Measurements from ENCODE around the gene NR1H3. TPM values are rescaled to one million over a fixed set of nuclear protein-coding genes. Genes with fewer than 3 reads are reported as not detected.

The NR1H3 gene
- total and polyA plus RNA-seq, 2 donors (not counting 1 experiment from before 2014, with no cell fraction given), result 21.3 to 56.3 TPM

DNA sequence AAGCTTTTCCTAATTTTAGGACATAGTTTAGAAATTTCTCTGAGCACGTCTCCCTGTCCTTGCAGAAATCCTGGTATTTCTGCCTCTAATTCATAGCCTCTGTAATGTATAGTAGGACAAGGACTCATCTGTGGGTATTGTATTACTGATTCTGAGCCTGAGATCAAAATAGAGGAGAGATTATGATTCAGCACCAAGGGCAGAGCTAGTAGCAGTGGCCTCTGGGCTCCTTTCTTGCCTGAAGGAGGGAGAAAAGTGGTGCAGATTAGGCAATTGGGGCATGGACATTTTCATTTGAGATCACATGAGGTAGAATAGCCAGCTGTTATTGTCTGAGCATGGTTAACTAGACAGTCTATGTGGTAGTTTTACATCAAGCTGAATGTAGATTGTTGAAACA is 14.9 kb downstream of the NR1H3 start:
- no peak overlapping the region for H3K4me2 ChIP-seq (ENCODE audit: extremely low read depth, insufficient read depth, low read length)
- TF ChIP-seq EZH2 (IDR thresholded peaks at IDR 0.05; ENCODE audit: low read length, missing control alignments) (no peak), CTCF (conservative IDR thresholded peaks at IDR 0.05 in 1 of 2, IDR thresholded peaks at IDR 0.05 in 1 of 2; ENCODE audit: low read depth in 1 of 2, low read length in 2 of 2) (no peak)
- peaks cover 25% of the 10 kb centered on the region for H3K79me2 ChIP-seq (ENCODE audit: control insufficient read depth, insufficient read depth, low read length)
- H3K27ac ChIP-seq (ENCODE audit: insufficient read depth, low read length), result no peak overlapping the region
- no peak overlapping the region for H3K4me3 ChIP-seq (replicated peaks in 1 of 4; ENCODE audit: control extremely low read depth in 1 of 4, insufficient read depth in 1 of 4, low read depth in 3 of 4, low read length in 4 of 4)
- H3K9me3 ChIP-seq (ENCODE audit: control insufficient read depth, insufficient read depth, low read depth, low read length), result no peaks in the 10 kb centered on the region
- peaks cover 9% of the 10 kb centered on the region for H3K36me3 ChIP-seq (ENCODE audit: control insufficient read depth, insufficient read depth, low read length)
- H4K20me1 ChIP-seq (ENCODE audit: control insufficient read depth, extremely low read depth, insufficient read depth, low read length), result no peaks in the 10 kb centered on the region
- H3K4me1 ChIP-seq (ENCODE audit: control insufficient read depth, extremely low read depth, insufficient read depth, low read length), result peaks cover 12% of the 10 kb centered on the region
- no peak overlapping the region for H3K9ac ChIP-seq (ENCODE audit: insufficient read depth, low read length)
- H3K27me3 ChIP-seq (ENCODE audit: control insufficient read depth, insufficient read depth, low read length), result no peaks in the 10 kb centered on the region
- DNase-seq (ENCODE audit: low read depth in 2 of 2), result peak in 1 of 2 donors; percentile 34
- H2AFZ ChIP-seq (ENCODE audit: low read length), result no peak overlapping the region

- H2AFZ ChIP-seq (ENCODE audit: low read length), result no peak overlapping the region
- no peaks in the 10 kb centered on the region for H3K4me1 ChIP-seq (ENCODE audit: control insufficient read depth, extremely low read depth, insufficient read depth, low read length)
- H3K9me3 ChIP-seq (ENCODE audit: control insufficient read depth, insufficient read depth, low read depth, low read length), result no peaks in the 10 kb centered on the region
- TF ChIP-seq EZH2 (IDR thresholded peaks at IDR 0.05; ENCODE audit: low read length, missing control alignments) (no peak), CTCF (conservative IDR thresholded peaks at IDR 0.05 in 1 of 2, IDR thresholded peaks at IDR 0.05 in 1 of 2; ENCODE audit: low read depth in 1 of 2, low read length in 2 of 2) (no peak)
- H4K20me1 ChIP-seq (ENCODE audit: control insufficient read depth, extremely low read depth, insufficient read depth, low read length), result no peaks in the 10 kb centered on the region
- DNase-seq (ENCODE audit: low read depth in 2 of 2), result no peak
- H3K27ac ChIP-seq (ENCODE audit: insufficient read depth, low read length), result no peak overlapping the region
- no peak overlapping the region for H3K4me3 ChIP-seq (replicated peaks in 1 of 4; ENCODE audit: control extremely low read depth in 1 of 4, insufficient read depth in 1 of 4, low read depth in 3 of 4, low read length in 4 of 4)
- no peak overlapping the region for H3K4me2 ChIP-seq (ENCODE audit: extremely low read depth, insufficient read depth, low read length)
- no peak overlapping the region for H3K9ac ChIP-seq (ENCODE audit: insufficient read depth, low read length)
- H3K36me3 ChIP-seq (ENCODE audit: control insufficient read depth, insufficient read depth, low read length), result peaks cover 10% of the 10 kb centered on the region
- H3K27me3 ChIP-seq (ENCODE audit: control insufficient read depth, insufficient read depth, low read length), result no peaks in the 10 kb centered on the region
- peaks cover 25% of the 10 kb centered on the region for H3K79me2 ChIP-seq (ENCODE audit: control insufficient read depth, insufficient read depth, low read length)
These were observed 16.9 kb downstream of the NR1H3 start for GRCh38 chr11:47274495-47275235.

DNA sequence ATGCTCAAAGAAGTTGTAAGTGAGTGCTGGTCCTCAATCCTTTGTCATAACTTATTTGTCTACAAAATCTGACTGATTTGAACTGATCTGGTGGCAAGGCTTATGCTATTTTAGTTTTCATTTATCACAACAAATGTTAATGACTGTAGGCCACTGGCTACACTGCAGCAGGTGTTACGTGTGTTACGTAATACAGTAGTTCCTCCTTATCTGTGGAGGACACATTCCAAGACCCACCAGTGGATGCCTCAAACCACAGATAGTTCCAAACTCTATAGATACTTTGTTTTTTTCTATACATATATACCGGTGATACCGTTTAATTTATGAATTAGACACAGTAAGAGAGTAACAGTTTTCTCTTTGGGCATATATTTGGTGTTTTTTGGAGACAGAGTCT is 19.1 kb downstream of the NR1H3 start:
- no peak for TF ChIP-seq EZH2 (IDR thresholded peaks at IDR 0.05; ENCODE audit: low read length, missing control alignments)
- TF ChIP-seq CTCF (conservative IDR thresholded peaks at IDR 0.05 in 1 of 2, IDR thresholded peaks at IDR 0.05 in 1 of 2; ENCODE audit: low read depth in 1 of 2, low read length in 2 of 2), result no peak
- no peaks in the 10 kb centered on the region for H3K9me3 ChIP-seq (ENCODE audit: control insufficient read depth, insufficient read depth, low read depth, low read length)
- DNase-seq (ENCODE audit: low read depth in 2 of 2), result no peak
- H3K4me1 ChIP-seq (ENCODE audit: control insufficient read depth, extremely low read depth, insufficient read depth, low read length), result no peaks in the 10 kb centered on the region
- H3K4me3 ChIP-seq (replicated peaks in 1 of 4; ENCODE audit: control extremely low read depth in 1 of 4, insufficient read depth in 1 of 4, low read depth in 3 of 4, low read length in 4 of 4), result no peak overlapping the region
- H4K20me1 ChIP-seq (ENCODE audit: control insufficient read depth, extremely low read depth, insufficient read depth, low read length), result no peaks in the 10 kb centered on the region
- H3K4me2 ChIP-seq (ENCODE audit: extremely low read depth, insufficient read depth, low read length), result no peak overlapping the region
- H3K79me2 ChIP-seq (ENCODE audit: control insufficient read depth, insufficient read depth, low read length), result peaks cover 19% of the 10 kb centered on the region
- peaks cover 14% of the 10 kb centered on the region for H3K36me3 ChIP-seq (ENCODE audit: control insufficient read depth, insufficient read depth, low read length)
- H3K27me3 ChIP-seq (ENCODE audit: control insufficient read depth, insufficient read depth, low read length), result no peaks in the 10 kb centered on the region
- no peak overlapping the region for H3K9ac ChIP-seq (ENCODE audit: insufficient read depth, low read length)
- H2AFZ ChIP-seq (ENCODE audit: low read length), result no peak overlapping the region
- H3K27ac ChIP-seq (ENCODE audit: insufficient read depth, low read length), result no peak overlapping the region

Measured in fibroblast of lung (primary cell).